Measurements from ENCODE around the gene HOXA3.

The HOXA3 gene

GRCh38 chr7:27194686-27195379 is 42.5 kb upstream of the HOXA3 start:
- no peaks in the 10 kb centered on the region for H3K36me3 ChIP-seq (ENCODE audit: control insufficient read depth in 1 of 2, insufficient read depth in 2 of 2, low read length in 2 of 2)
- no peak overlapping the region for H3K27ac ChIP-seq (ENCODE audit: low read depth, low read length)
- H3K4me3 ChIP-seq (ENCODE audit: low read depth in 1 of 2, low read length in 2 of 2): no peak overlapping the region
- H3K9ac ChIP-seq (ENCODE audit: low read depth in 1 of 2, low read length in 2 of 2): no peak overlapping the region
- peaks cover 0 to 7% of the 10 kb centered on the region in 2 donors for H3K4me1 ChIP-seq (ENCODE audit: control insufficient read depth in 1 of 2, insufficient read depth in 2 of 2, low read length in 2 of 2)
- no peaks in the 10 kb centered on the region for H3K9me3 ChIP-seq (ENCODE audit: control insufficient read depth in 1 of 2, low read length in 2 of 2)
- peaks cover 82 to 93% of the 10 kb centered on the region in 2 donors for H3K27me3 ChIP-seq (ENCODE audit: control insufficient read depth in 1 of 2, insufficient read depth in 2 of 2, low read length in 2 of 2)

GRCh38 chr7:27194002-27194352 is 41.6 kb upstream of the HOXA3 start:
- Histone ChIP-seq H3K27ac (ENCODE audit: low read depth, low read length) (no peak overlapping the region), H3K4me1 (ENCODE audit: control insufficient read depth in 1 of 2, insufficient read depth in 2 of 2, low read length in 2 of 2) (peaks cover 3 to 10% of the 10 kb centered on the region in 2 donors), H3K27me3 (ENCODE audit: control insufficient read depth in 1 of 2, insufficient read depth in 2 of 2, low read length in 2 of 2) (peaks cover 87 to 98% of the 10 kb centered on the region in 2 donors), H3K9me3 (ENCODE audit: control insufficient read depth in 1 of 2, low read length in 2 of 2) (no peaks in the 10 kb centered on the region), H3K36me3 (ENCODE audit: control insufficient read depth in 1 of 2, insufficient read depth in 2 of 2, low read length in 2 of 2) (no peaks in the 10 kb centered on the region), H3K4me3 (ENCODE audit: low read depth in 1 of 2, low read length in 2 of 2) (no peak overlapping the region), H3K9ac (ENCODE audit: low read depth in 1 of 2, low read length in 2 of 2) (no peak overlapping the region)

GRCh38 chr7:27193335-27194001 is 41.1 kb upstream of the HOXA3 start:
- Histone ChIP-seq H3K27ac (ENCODE audit: low read depth, low read length) (no peak overlapping the region), H3K4me1 (ENCODE audit: control insufficient read depth in 1 of 2, insufficient read depth in 2 of 2, low read length in 2 of 2) (peaks cover 8 to 14% of the 10 kb centered on the region in 2 donors), H3K9ac (ENCODE audit: low read depth in 1 of 2, low read length in 2 of 2) (no peak overlapping the region), H3K4me3 (ENCODE audit: low read depth in 1 of 2, low read length in 2 of 2) (peak overlapping the region in 1 of 2 donors; percentile 36), H3K27me3 (ENCODE audit: control insufficient read depth in 1 of 2, insufficient read depth in 2 of 2, low read length in 2 of 2) (peaks cover 87 to 98% of the 10 kb centered on the region in 2 donors), H3K36me3 (ENCODE audit: control insufficient read depth in 1 of 2, insufficient read depth in 2 of 2, low read length in 2 of 2) (no peaks in the 10 kb centered on the region), H3K9me3 (ENCODE audit: control insufficient read depth in 1 of 2, low read length in 2 of 2) (no peaks in the 10 kb centered on the region)

- H3K9me3 ChIP-seq (ENCODE audit: control insufficient read depth in 1 of 2, low read length in 2 of 2): no peaks in the 10 kb centered on the region
- H3K36me3 ChIP-seq (ENCODE audit: control insufficient read depth in 1 of 2, insufficient read depth in 2 of 2, low read length in 2 of 2): no peaks in the 10 kb centered on the region
- H3K4me3 ChIP-seq (ENCODE audit: low read depth in 1 of 2, low read length in 2 of 2): peak overlapping the region in 1 of 2 donors; percentile 36
- peaks cover 87 to 98% of the 10 kb centered on the region in 2 donors for H3K27me3 ChIP-seq (ENCODE audit: control insufficient read depth in 1 of 2, insufficient read depth in 2 of 2, low read length in 2 of 2)
- no peak overlapping the region for H3K27ac ChIP-seq (ENCODE audit: low read depth, low read length)
- H3K4me1 ChIP-seq (ENCODE audit: control insufficient read depth in 1 of 2, insufficient read depth in 2 of 2, low read length in 2 of 2): peaks cover 13 to 20% of the 10 kb centered on the region in 2 donors
- H3K9ac ChIP-seq (ENCODE audit: low read depth in 1 of 2, low read length in 2 of 2): no peak overlapping the region
These were observed 40.4 kb upstream of the HOXA3 start for GRCh38 chr7:27192546-27193334.

- no peak overlapping the region for H3K4me3 ChIP-seq (ENCODE audit: low read depth in 1 of 2, low read length in 2 of 2)
- no peaks in the 10 kb centered on the region for H3K36me3 ChIP-seq (ENCODE audit: control insufficient read depth in 1 of 2, insufficient read depth in 2 of 2, low read length in 2 of 2)
- H3K9me3 ChIP-seq (ENCODE audit: control insufficient read depth in 1 of 2, low read length in 2 of 2): no peaks in the 10 kb centered on the region
- H3K9ac ChIP-seq (ENCODE audit: low read depth in 1 of 2, low read length in 2 of 2): no peak overlapping the region
- H3K27me3 ChIP-seq (ENCODE audit: control insufficient read depth in 1 of 2, insufficient read depth in 2 of 2, low read length in 2 of 2): peaks cover 87 to 98% of the 10 kb centered on the region in 2 donors
- peaks cover 13 to 20% of the 10 kb centered on the region in 2 donors for H3K4me1 ChIP-seq (ENCODE audit: control insufficient read depth in 1 of 2, insufficient read depth in 2 of 2, low read length in 2 of 2)
- H3K27ac ChIP-seq (ENCODE audit: low read depth, low read length): no peak overlapping the region
These were observed 39.6 kb upstream of the HOXA3 start for GRCh38 chr7:27191833-27192545.

- H3K4me1 ChIP-seq (ENCODE audit: control insufficient read depth in 1 of 2, insufficient read depth in 2 of 2, low read length in 2 of 2): peaks cover 13 to 20% of the 10 kb centered on the region in 2 donors
- H3K4me3 ChIP-seq (ENCODE audit: low read depth in 1 of 2, low read length in 2 of 2): no peak overlapping the region
- H3K27ac ChIP-seq (ENCODE audit: low read depth, low read length): no peak overlapping the region
- peaks cover 95 to 97% of the 10 kb centered on the region in 2 donors for H3K27me3 ChIP-seq (ENCODE audit: control insufficient read depth in 1 of 2, insufficient read depth in 2 of 2, low read length in 2 of 2)
- H3K9me3 ChIP-seq (ENCODE audit: control insufficient read depth in 1 of 2, low read length in 2 of 2): no peaks in the 10 kb centered on the region
- H3K9ac ChIP-seq (ENCODE audit: low read depth in 1 of 2, low read length in 2 of 2): no peak overlapping the region
- no peaks in the 10 kb centered on the region for H3K36me3 ChIP-seq (ENCODE audit: control insufficient read depth in 1 of 2, insufficient read depth in 2 of 2, low read length in 2 of 2)
These were observed 38.9 kb upstream of the HOXA3 start for GRCh38 chr7:27191161-27191731.

GRCh38 chr7:27189997-27190748 is 37.8 kb upstream of the HOXA3 start:
- H3K4me3 ChIP-seq (ENCODE audit: low read depth in 1 of 2, low read length in 2 of 2): no peak overlapping the region
- H3K36me3 ChIP-seq (ENCODE audit: control insufficient read depth in 1 of 2, insufficient read depth in 2 of 2, low read length in 2 of 2): no peaks in the 10 kb centered on the region
- no peak overlapping the region for H3K9ac ChIP-seq (ENCODE audit: low read depth in 1 of 2, low read length in 2 of 2)
- no peak overlapping the region for H3K27ac ChIP-seq (ENCODE audit: low read depth, low read length)
- H3K27me3 ChIP-seq (ENCODE audit: control insufficient read depth in 1 of 2, insufficient read depth in 2 of 2, low read length in 2 of 2): peaks cover 98 to 99% of the 10 kb centered on the region in 2 donors
- H3K9me3 ChIP-seq (ENCODE audit: control insufficient read depth in 1 of 2, low read length in 2 of 2): no peaks in the 10 kb centered on the region
- H3K4me1 ChIP-seq (ENCODE audit: control insufficient read depth in 1 of 2, insufficient read depth in 2 of 2, low read length in 2 of 2): peaks cover 13 to 20% of the 10 kb centered on the region in 2 donors

- Histone ChIP-seq H3K4me3 (ENCODE audit: low read depth in 1 of 2, low read length in 2 of 2) (no peak overlapping the region), H3K27ac (ENCODE audit: low read depth, low read length) (no peak overlapping the region), H3K9ac (ENCODE audit: low read depth in 1 of 2, low read length in 2 of 2) (no peak overlapping the region), H3K27me3 (ENCODE audit: control insufficient read depth in 1 of 2, insufficient read depth in 2 of 2, low read length in 2 of 2) (peaks cover 98 to 99% of the 10 kb centered on the region in 2 donors), H3K4me1 (ENCODE audit: control insufficient read depth in 1 of 2, insufficient read depth in 2 of 2, low read length in 2 of 2) (peaks cover 15 to 27% of the 10 kb centered on the region in 2 donors), H3K9me3 (ENCODE audit: control insufficient read depth in 1 of 2, low read length in 2 of 2) (no peaks in the 10 kb centered on the region), H3K36me3 (ENCODE audit: control insufficient read depth in 1 of 2, insufficient read depth in 2 of 2, low read length in 2 of 2) (no peaks in the 10 kb centered on the region)
These were observed 37.1 kb upstream of the HOXA3 start for GRCh38 chr7:27189295-27189996.

Data from duodenal mucosa (tissue), 2 donors.